Activated T-cell treated with anti-CD3 and anti-CD28 coated beads for 48 hours (primary cell): ENCODE results near the gene OR5M11.
"Not testable (repeated sequence)": the region's sequence is repeated elsewhere in the genome, so short reads cannot be mapped to it uniquely, and the experiment has no call there.

Experiments used
- DNase-seq: peaks from one replicate; pipeline ENCODE4 v3.0.0-alpha.2; 2020; ENCODE audit warnings: low read depth

OR5M11 gene

DNA sequence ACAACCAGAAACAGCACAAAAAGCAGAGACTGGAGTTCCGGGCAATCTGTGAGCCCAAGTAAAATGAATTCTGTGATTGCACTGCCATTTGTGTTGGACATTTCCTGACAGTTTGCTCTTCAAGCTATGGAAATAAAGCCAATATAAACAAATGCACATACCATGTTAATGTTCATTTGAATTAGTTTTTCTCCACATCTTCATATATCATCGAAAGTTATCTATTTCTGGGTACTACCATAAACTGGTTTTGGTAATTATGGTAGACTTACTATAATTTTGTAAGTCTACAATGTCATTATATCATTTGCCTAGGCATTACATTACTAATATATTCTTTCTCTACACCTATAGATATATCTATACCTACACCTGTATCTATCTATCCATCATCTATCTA, at the start of gene OR5M11:
TSS of gene OR5M11 (minus strand) at position 101 of the 400 bp plus-strand sequence. CDS start at position 101, 0 bp downstream.
- no peak for DNase-seq

DNA sequence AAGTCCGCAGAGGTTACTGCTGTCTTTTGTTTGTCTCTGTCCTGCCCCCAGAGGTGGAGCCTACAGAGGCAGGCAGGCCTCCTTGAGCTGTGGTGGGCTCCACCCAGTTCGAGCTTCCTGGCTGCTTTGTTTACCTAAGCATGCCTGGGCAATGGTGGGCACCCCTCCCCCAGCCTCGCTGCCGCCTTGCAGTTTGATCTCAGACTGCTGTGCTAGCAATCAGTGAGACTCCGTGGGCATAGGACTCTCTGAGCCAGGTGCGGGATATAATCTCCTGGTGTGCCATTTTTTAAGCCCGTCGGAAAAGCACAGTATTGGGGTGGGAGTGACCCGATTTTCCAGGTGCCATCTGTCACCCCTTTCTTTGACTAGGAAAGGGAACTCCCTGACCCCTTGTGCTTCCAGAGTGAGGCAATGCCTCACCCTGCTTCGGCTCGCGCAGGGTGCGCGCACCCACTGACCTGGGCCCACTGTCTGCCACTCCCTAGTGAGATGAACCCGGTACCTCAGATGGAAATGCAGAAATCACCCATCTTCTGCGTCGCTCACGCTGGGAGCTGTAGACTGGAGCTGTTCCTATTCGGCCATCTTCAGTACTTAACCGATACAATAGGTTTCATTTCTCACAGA, 49.1 kb upstream of the OR5M11 start:
- DNase-seq = not testable (repeated sequence)

DNA sequence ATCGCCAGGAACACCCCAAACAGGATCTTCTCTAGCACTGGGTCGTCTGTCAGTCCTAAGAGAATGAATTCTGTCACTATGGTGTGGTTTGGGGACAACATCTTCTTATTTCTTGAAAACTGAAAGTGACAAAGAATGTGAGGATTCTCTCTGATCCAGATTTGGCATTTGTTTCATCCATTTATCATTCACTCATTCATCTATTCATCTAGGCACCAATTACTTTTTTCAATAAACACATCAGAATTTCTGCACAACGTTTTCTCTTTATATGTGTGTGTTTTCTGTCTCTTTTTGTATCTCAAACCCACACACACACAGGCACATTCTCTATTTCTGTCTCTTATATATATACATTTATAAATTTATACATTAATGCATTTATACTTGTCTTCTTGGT, 34.6 kb upstream of the OR5M11 start, which contains the start of gene OR5M10:
TSS of gene OR5M10 (minus strand) at position 101 of the 400 bp plus-strand sequence. CDS start at position 101, 0 bp downstream.
- no peak for DNase-seq

DNA sequence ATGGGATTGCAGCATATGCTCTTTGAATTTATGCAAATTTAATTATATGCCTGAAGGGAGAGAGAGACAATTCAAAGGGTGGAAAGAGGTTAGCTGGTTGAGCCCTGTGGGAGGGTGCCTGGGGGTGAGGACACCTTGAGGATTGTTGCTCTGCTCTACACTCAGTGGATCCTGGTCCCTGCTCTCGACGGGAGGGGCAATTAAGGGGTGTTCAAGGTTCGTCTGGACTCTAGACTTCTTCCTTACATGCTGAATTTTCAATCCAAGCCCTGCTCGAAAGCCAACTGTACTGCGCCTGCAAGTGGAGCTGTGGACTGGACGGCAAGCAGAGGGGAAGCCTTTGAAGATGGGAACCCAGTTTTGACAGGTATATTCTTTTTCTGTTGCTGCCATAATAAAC, 15.5 kb upstream of the OR5M11 start:
- DNase-seq = no peak

DNA sequence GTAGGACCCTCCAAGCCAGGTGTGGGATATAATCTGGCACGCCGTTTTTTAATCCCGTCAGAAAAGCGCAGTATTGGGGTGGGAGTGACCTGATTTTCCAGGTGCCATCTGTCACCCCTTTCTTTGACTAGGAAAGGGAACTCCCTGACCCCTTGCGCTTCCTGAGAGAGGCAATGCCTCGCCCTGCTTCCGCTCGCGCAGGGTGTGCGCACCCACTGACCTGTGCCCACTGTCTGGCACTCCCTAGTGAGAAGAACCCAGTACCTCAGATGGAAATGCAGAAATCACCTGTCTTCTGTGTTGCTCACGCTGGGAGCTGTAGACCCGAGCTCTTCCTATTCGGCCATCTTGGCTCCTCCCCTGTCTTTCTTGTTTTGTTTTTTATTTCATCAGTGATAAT, 11.6 kb upstream of the OR5M11 start:
- DNase-seq = not testable (repeated sequence)

DNA sequence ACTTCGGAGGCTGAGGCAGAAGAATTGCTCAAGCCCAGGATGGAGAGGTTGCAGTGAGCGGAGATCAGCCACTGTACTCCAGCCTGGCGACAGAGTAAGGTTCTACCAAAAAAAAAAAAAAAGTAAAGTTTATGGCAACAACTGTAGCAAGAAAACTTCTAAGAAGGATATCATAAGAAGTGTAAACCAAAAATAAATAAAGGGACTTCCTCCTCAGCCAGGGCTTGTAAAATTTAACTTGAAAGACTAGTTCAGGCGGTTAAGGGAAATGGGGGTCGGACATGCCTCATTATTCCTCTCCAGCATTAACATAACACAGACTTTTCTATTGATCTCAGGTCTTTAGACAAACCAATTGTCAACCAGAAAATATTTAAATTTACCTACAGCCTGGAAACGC, 2.5 kb upstream of the OR5M11 start:
- DNase-seq = no peak

DNA sequence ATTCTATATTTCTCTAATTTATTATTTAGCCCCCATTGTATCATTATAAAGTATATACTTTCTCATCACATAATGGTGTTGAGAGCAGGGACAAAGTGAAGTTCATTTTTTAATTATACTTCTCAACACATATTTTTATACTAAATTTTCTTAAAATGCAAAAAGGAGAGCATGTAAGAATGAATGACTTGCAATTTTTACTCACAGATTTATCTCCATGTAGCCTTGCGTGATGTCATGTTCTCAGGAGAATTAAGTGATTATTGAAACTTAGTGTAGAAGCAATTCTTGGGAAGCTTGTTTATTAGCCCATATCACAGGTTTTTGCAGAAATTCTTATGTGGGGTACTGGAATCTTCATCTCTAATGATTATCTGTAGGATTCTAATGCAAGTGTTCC, 682 bp upstream of the OR5M11 start:
- DNase-seq = no peak

DNA sequence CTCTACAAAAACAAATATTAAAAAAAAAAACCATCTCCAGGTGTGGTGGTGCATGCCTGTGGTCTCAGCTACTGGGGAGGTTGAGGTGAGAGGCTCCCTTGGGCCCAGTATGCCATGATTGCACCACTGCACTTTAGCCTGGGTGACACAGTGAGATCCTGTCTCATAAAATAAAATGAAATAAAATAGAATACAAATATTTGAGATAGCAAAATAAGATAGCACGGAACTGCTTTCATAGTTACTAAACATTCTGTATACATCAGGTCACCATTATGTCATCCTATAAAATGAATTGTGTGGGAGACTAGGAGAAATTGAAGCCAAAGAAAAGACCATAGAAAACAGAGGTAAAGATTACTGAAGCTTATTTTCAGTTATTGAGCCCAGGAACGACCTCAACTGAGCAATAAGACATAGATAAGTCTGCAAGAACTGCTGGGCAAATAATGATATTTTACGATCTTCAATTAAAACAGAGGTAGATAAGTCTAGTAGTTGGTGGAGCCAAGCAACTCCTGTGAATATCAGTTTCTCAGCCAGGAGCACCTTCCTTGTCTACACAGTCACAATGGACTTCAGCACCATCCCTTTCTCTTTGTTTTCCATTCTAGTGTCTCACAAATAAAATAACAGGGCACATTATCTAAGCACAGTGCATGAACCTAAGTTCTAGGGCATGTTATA, 9.9 kb downstream of the OR5M11 start:
- DNase-seq = no peak

DNA sequence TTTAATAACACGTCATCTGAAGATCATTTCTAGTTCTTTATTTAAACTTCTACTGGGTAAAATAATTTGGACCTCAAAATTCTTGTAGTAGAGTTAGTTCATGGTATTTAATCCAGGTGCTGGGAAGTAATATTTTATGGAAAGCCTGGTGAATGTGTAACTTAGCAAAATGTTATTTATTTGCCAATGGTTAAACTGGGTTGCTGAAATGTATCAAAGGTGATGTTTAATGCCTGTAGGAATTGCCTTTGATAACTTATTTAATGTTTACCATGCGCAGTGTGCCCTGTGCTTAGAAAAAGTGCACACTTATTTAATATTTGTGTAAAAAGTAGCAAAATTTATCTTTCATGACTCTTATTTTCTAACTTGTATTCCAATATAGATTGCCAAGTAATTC, 11.2 kb downstream of the OR5M11 start:
- no peak for DNase-seq

DNA sequence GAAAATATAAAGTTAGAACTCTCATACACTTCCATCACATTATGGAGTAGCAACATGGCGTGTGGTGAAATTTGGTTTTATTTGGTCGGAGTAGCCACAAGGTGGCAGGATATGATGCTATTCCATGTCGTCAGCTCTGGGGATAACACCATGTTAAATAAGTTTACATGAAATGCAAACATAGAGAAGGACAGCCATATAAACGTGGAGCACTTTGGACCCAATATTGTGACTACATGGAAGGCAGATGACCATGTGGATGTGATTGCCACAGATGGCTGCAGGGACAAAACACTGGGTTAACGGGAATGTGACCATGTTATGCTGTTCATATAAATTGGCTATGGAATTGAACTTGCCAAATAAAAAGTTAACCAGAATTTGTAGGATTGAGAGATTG, 21.0 kb downstream of the OR5M11 start:
- DNase-seq = no peak

DNA sequence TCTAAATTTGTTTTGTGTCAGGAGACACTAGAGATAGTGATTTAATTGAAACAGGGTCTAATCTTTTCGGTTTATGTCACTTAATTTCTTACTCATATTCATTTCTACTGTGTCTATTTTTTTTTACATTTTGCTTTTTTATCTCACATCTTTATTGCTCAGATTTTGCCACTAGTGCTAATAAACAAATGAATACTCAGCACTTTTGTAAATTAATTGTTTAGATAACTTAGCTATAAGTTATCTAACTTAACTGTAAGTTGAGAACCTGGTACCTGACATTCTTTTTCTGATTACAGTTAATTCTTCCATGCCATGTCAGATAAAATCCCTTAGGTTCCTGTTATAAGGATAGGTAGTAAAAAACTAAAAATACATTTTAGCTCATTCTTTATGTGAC, 29.8 kb downstream of the OR5M11 start:
- DNase-seq = no peak

DNA sequence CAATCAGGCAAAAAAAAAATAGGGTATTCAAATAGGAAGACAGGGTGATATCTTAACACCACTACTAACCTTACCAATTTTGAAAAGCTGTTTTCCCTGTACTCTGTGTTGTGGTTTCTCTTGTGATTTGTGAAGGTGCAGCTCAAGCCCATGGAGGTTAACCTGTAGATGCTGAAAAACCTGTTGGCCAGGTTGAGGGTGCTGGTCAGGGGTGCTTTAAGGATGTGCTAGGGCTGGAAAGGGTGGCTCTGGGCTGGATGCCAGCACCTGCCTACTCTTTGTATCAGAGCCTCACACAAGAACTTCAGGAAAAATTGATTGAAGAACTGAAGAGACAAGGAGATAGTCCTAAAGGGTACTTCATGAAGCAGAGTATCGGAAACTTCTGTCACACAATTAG, 33.6 kb downstream of the OR5M11 start:
- DNase-seq = no peak

DNA sequence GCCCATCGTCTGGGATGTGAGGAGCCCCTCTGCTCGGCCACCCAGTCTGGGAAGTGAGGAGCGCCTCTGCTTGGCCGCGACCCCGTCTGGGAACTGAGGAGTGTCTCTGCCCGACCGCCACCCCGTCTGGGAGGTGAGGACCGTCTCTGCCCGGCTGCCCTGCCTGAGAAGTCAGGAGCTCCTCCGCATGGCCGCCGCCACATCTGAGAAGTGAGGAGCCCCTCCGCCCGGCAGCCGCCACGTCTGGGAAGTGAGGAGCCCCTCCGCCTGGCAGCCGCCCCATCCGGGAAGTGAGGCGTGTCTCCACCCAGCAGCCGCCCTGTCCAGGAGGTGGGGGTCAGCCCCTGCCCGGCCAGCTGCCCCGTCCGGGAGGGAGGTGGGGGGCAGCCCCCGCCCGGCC, 46.0 kb downstream of the OR5M11 start:
- no peak for DNase-seq

DNA sequence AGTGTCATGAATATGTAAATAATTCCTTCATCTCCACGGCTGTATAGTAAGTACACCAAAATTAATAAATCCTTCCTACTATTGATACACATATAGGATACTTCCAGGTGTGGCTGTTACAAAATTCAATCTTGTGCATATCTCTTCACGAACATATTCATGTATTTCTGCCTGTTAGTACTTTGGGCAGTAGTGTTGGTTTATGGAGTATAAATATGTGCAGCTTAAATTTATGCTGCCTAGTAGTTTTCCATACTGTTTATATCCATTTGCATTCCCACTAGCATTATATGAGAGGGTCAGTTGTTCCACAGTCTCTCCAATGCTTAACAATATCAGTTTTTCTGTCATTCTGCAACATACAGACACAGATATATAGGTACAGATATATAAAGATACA, 47.9 kb downstream of the OR5M11 start:
- DNase-seq = no peak
